MCF 10A (cell line): Measurements from ENCODE around the gene SGTA. TPM values are rescaled to one million over a fixed set of nuclear protein-coding genes. Genes with fewer than 3 reads are reported as not detected.

ENCODE experiments used
- BruUV-seq: library from RNA; stranded (reverse); fragments of 400-500 nt; replicated peaks from 2 replicates; lab custom pipeline; 2021; lab: Mats Ljungman, UMichigan
- CTCF ChIA-PET: fragments of 300-600 bp; sonication (Branson Sonifier 250); formaldehyde crosslinking; extraction: SDS; loops from one replicate; lab custom pipeline; 2021; ENCODE audit warnings: antibody characterized with exemption, inconsistent platforms; lab: Yijun Ruan, JAX
- POLR2A ChIA-PET: fragments of 300-600, 350-650 bp; sonication (Branson Sonifier 250); formaldehyde crosslinking; extraction: SDS; loops from one replicate; lab custom pipeline; 2020; ENCODE audit warnings: antibody characterized with exemption, inconsistent platforms; lab: Yijun Ruan, JAX
- DNase-seq: peaks from one replicate; pipeline ENCODE4 v3.0.0-alpha.2; 2018; ENCODE audit not compliant: unreplicated experiment
- H3K27ac Mint-ChIP-seq: one replicate; pipeline ENCODE4 v1.8.0; 2022; ENCODE audit warnings: mild to moderate bottlenecking, low read depth, mixed read lengths; ENCODE audit not compliant: unreplicated experiment
- H3K27me3 Mint-ChIP-seq: one replicate; pipeline ENCODE4 v1.8.0; 2022; ENCODE audit warnings: mixed read lengths; ENCODE audit not compliant: insufficient read depth, unreplicated experiment
- H3K36me3 Mint-ChIP-seq: one replicate; pipeline ENCODE4 v1.8.0; 2022; ENCODE audit warnings: mild to moderate bottlenecking, moderate library complexity, mixed read lengths; ENCODE audit not compliant: insufficient read depth, unreplicated experiment
- H3K4me1 Mint-ChIP-seq: one replicate; pipeline ENCODE4 v1.8.0; 2022; ENCODE audit warnings: mixed read lengths; ENCODE audit not compliant: insufficient read depth, unreplicated experiment
- H3K4me3 Mint-ChIP-seq: one replicate; pipeline ENCODE4 v1.8.0; 2022; ENCODE audit warnings: mild to moderate bottlenecking, moderate library complexity, mixed read lengths; ENCODE audit not compliant: unreplicated experiment
- H3K9me3 Mint-ChIP-seq: one replicate; pipeline ENCODE4 v1.8.0; 2022; ENCODE audit warnings: mixed read lengths; ENCODE audit not compliant: unreplicated experiment
- CTCF ChIP-seq: fragments of 200-600 bp; IDR thresholded peaks from one replicate; pipeline ENCODE4 v1.8.0; 2022; ENCODE audit warnings: antibody characterized with exemption, mild to moderate bottlenecking; ENCODE audit not compliant: unreplicated experiment
- intact Hi-C: fragments of 100-400 bp; cut with micrococcal nuclease; formaldehyde crosslinking; loops from 2 replicates; pipeline ENCODE4 v1.14.1; 2022
- total RNA-seq: library from RNA; stranded (reverse); gene quantifications from 2 replicates; pipeline ENCODE4 v1.2.3, GENCODE V29; 2022

The SGTA gene
- total RNA-seq, 1 experiment from 2014 or later: 66.6 TPM

- no peaks in the 10 kb centered on the region for H3K27me3 Mint-ChIP-seq
- H3K9me3 Mint-ChIP-seq: no peaks in the 10 kb centered on the region
- ChIA-PET CTCF (interaction anchor here (1.1 kb wide), 1 partner anchor 28 kb away, joined by 3 read pairs; no protein-coding TSS in a partner anchor), POLR2A (no interaction called here)
- no peak for DNase-seq
- H3K4me3 Mint-ChIP-seq: no peak overlapping the region
- peaks cover 29% of the 10 kb centered on the region for H3K36me3 Mint-ChIP-seq
- H3K27ac Mint-ChIP-seq: no peak overlapping the region
- BruUV-seq: no TSS peak
- peaks cover 22% of the 10 kb centered on the region for H3K4me1 Mint-ChIP-seq
- no peak for TF ChIP-seq CTCF
- intact Hi-C loops: no loop called here
Measured at GRCh38 chr19:2788237-2788636, 5.2 kb upstream of the SGTA start.

GRCh38 chr19:2787115-2787514, 4.0 kb upstream of the SGTA start:
- Mint-ChIP-seq H3K27me3 (no peaks in the 10 kb centered on the region), H3K4me1 (peaks cover 22% of the 10 kb centered on the region), H3K36me3 (peaks cover 31% of the 10 kb centered on the region), H3K9me3 (no peaks in the 10 kb centered on the region), H3K4me3 (peak overlapping the region; percentile 92), H3K27ac (no peak overlapping the region)
- no peak for DNase-seq
- POLR2A ChIA-PET: interaction anchor here (1.0 to 1.1 kb wide), 2 partner anchors 14 to 32 kb away, joined by 3 read pairs; partner anchors contain the start of gene ZNF554
- intact Hi-C loops: no loop called here
- BruUV-seq: no TSS peak
- no peak for TF ChIP-seq CTCF
- CTCF ChIA-PET: interaction anchor here (1.1 kb wide), 1 partner anchor 27 kb away, joined by 3 read pairs; no protein-coding TSS in a partner anchor

- TSS peak; percentile 54 for BruUV-seq
- Mint-ChIP-seq H3K4me1 (peaks cover 25% of the 10 kb centered on the region), H3K9me3 (no peaks in the 10 kb centered on the region), H3K36me3 (peaks cover 34% of the 10 kb centered on the region), H3K27me3 (no peaks in the 10 kb centered on the region), H3K27ac (peak within 1 kb of the TSS; percentile 91), H3K4me3 (peak within 1 kb of the TSS; percentile 92)
- TF ChIP-seq CTCF: no peak
- ChIA-PET POLR2A (interaction anchor here (0.6 to 1.3 kb wide), 7 partner anchors 10 to 457 kb away, joined by 3 to 6 read pairs (median 3); partner anchors contain the start of genes LSM7, SPPL2B and ZNF57), CTCF (interaction anchor here (0.6 to 0.7 kb wide), 2 partner anchors 250 to 267 kb away, joined by 3 to 5 read pairs; no protein-coding TSS in a partner anchor)
- intact Hi-C loops: no loop called here
- DNase-seq: peak; percentile 100
Measured at GRCh38 chr19:2785244-2785997, 2.3 kb upstream of the SGTA start, which contains the start of gene THOP1. TSS of gene THOP1 (plus strand) at chr19:2785503. CDS start at chr19:2785663, 160 bp downstream.

GRCh38 chr19:2783781-2784145, 690 bp upstream of the SGTA start:
- peaks cover 37% of the 10 kb centered on the region for H3K36me3 Mint-ChIP-seq
- intact Hi-C loops: no loop called here
- no TSS peak for BruUV-seq
- TF ChIP-seq CTCF: no peak
- no peaks in the 10 kb centered on the region for H3K27me3 Mint-ChIP-seq
- no peaks in the 10 kb centered on the region for H3K9me3 Mint-ChIP-seq
- DNase-seq: no peak
- peak overlapping the region; percentile 94 for H3K27ac Mint-ChIP-seq
- H3K4me1 Mint-ChIP-seq: peaks cover 31% of the 10 kb centered on the region
- H3K4me3 Mint-ChIP-seq: peak overlapping the region; percentile 78
- POLR2A ChIA-PET: interaction anchor here (0.5 to 1.7 kb wide), 16 partner anchors 38 to 1463 kb away, joined by 3 to 6 read pairs (median 4); partner anchors contain the start of genes GADD45B, REEP6, TLE6 and YJU2
- CTCF ChIA-PET: interaction anchor here (0.5 to 0.9 kb wide), 2 partner anchors 35 to 118 kb away, joined by 3 to 6 read pairs; no protein-coding TSS in a partner anchor
